ENCODE results near the gene LZTR1. TPM values are rescaled to one million over a fixed set of nuclear protein-coding genes. Genes with fewer than 3 reads are reported as not detected.

The LZTR1 gene
- total and polyA plus RNA-seq, 7 donors: 17.1 to 37.1 (median 27.2) TPM

DNA sequence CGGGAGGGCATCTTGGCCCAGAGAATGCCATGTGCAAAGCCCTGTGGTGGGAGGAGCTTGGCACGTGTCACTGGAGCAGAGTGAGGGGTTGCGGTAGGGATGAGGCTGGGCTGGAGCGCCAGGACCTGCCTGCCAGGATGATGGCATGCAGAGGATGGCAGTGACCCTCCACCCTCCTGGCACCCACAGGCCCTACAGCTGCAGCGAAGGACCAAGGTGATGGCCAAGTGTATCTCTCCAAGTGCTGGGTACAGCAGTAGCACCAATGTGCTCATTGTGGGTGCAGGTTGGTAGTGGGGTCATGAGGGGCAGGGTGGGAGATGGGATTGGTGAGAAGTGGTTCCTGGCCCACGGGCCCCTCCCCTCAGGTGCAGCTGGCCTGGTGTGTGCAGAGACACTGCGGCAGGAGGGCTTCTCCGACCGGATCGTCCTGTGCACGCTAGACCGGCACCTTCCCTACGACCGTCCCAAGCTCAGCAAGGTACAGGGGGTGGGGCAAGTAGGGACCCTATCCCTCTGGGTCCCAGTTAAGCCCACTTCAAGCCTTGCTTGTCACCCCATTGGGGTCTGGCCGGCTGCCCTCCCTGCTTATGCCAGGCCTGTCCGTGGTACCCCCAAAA lies 7.7 kb upstream of the LZTR1 start:
- intact Hi-C loops (cut with DNase I): no loop called here
- ATAC-seq (no peak), DNase-seq (no peak)
- 65 to 74% (median 66%) methylated on average over 15 to 16 of the region's 16 CpGs for WGBS, 3 donors
- H3K4me3 ChIP-seq: no peak overlapping the region
- H3K27ac ChIP-seq: no peak overlapping the region
- H3K4me1 ChIP-seq: peaks cover 1% of the 10 kb centered on the region
- no peaks in the 10 kb centered on the region for H3K27me3 ChIP-seq (ENCODE audit: insufficient read depth in 3 of 3, low read length in 2 of 3)
- H3K9me3 ChIP-seq: no peaks in the 10 kb centered on the region
- TF ChIP-seq, protein P1, sequence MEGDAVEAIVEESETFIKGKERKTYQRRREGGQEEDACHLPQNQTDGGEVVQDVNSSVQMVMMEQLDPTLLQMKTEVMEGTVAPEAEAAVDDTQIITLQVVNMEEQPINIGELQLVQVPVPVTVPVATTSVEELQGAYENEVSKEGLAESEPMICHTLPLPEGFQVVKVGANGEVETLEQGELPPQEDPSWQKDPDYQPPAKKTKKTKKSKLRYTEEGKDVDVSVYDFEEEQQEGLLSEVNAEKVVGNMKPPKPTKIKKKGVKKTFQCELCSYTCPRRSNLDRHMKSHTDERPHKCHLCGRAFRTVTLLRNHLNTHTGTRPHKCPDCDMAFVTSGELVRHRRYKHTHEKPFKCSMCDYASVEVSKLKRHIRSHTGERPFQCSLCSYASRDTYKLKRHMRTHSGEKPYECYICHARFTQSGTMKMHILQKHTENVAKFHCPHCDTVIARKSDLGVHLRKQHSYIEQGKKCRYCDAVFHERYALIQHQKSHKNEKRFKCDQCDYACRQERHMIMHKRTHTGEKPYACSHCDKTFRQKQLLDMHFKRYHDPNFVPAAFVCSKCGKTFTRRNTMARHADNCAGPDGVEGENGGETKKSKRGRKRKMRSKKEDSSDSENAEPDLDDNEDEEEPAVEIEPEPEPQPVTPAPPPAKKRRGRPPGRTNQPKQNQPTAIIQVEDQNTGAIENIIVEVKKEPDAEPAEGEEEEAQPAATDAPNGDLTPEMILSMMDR (IDR thresholded peaks at IDR 0.05): no peak
- H3K36me3 ChIP-seq (ENCODE audit: insufficient read depth in 1 of 2, low read depth in 1 of 2): no peaks in the 10 kb centered on the region

DNA sequence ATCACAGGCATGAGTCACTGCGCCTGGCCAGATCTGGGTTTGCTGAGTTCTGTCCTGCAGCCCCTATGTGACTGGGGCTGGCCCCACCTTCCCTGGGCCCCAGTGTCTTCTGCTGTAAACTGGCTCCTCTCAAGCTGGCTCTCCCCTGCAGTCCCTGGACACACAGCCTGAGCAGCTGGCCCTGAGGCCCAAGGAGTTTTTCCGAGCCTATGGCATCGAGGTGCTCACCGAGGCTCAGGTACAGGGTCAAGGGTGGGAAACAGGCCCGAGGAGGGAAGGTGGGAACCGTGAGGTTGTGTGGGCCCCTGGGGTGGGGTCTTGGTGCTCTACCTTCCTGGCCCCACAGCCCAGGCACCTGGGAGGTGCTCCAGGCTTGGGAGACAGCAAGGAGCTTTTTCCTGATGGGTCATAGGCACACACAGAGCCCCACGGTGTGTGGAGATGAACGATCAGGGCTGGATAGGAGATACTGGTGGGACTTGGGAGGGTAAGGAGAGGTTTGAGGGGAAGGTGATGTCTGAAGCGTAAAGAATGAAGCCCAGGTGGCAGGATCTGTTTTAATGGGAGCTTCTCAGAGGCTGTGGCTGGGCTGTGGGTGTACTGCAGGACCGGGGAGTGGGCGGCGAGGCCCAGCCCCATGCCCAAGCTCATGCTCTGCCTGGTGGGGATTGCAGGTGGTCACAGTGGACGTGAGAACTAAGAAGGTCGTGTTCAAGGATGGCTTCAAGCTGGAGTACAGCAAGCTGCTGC lies 6.4 kb upstream of the LZTR1 start:
- TF ChIP-seq, protein P1 (IDR thresholded peaks at IDR 0.05): no peak
- 80 to 86% (median 84%) methylated on average over 14 of the region's 14 CpGs for WGBS, 3 donors
- Histone ChIP-seq H3K27ac (no peak overlapping the region), H3K9me3 (no peaks in the 10 kb centered on the region), H3K36me3 (ENCODE audit: insufficient read depth in 1 of 2, low read depth in 1 of 2) (no peaks in the 10 kb centered on the region), H3K4me1 (peaks cover 13% of the 10 kb centered on the region), H3K4me3 (no peak overlapping the region), H3K27me3 (ENCODE audit: insufficient read depth in 3 of 3, low read length in 2 of 3) (no peaks in the 10 kb centered on the region)
- DNase-seq (no peak), ATAC-seq (no peak)
- intact Hi-C loops (cut with DNase I): no loop called here

DNA sequence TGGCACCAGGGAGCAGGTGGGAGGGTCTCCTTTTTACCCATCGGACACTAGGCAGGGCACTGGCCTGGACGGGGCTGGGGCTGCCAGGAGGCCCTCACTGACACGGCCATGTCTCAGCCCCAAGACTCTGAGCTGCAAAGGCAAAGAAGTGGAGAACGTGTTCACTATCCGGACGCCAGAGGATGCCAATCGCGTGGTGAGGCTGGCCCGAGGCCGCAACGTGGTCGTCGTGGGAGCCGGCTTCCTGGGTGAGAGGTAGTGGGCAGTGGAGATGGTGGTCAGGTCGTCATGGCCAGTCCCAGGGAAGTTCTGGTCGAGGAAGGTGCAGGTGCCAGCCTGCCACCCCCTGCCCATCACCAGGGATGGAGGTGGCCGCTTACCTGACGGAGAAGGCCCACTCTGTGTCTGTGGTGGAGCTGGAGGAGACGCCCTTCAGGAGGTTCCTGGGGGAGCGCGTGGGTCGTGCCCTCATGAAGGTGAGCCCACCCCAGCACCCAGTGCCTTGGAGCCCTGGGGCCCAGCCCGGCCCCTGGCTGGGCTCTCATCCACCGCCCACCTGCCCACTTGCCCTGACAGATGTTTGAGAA lies 5.7 kb upstream of the LZTR1 start:
- Histone ChIP-seq H3K27me3 (ENCODE audit: insufficient read depth in 3 of 3, low read length in 2 of 3) (no peaks in the 10 kb centered on the region), H3K36me3 (ENCODE audit: insufficient read depth in 1 of 2, low read depth in 1 of 2) (no peaks in the 10 kb centered on the region), H3K9me3 (no peaks in the 10 kb centered on the region), H3K4me1 (peaks cover 20% of the 10 kb centered on the region), H3K4me3 (no peak overlapping the region), H3K27ac (no peak overlapping the region)
- 77 to 84% (median 81%) methylated on average over 23 to 24 of the region's 24 CpGs for WGBS, 3 donors
- intact Hi-C loops (cut with DNase I): no loop called here
- DNase-seq: no peak
- no peak for ATAC-seq
- TF ChIP-seq, protein P1 (IDR thresholded peaks at IDR 0.05): no peak

DNA sequence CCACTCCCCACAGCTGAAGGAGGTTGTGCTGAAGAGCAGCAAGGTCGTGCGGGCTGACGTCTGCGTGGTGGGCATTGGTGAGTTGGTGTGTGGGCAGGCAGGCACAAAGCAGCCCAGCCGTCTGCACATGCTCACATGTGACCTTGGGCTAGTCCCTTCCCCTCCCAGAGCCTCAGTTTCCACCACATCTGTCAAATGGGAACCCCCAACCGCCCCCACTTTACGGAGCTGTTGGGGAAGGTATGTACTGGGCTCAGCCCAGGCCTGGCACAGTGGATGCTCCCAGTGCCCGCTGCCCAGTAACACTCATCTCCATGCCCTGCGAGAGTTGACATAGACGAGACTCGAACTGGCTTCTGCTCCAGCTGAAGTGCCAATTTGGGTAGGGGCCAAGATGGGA lies 5.1 kb upstream of the LZTR1 start:
- H3K4me3 ChIP-seq: no peak overlapping the region
- no peak overlapping the region for H3K27ac ChIP-seq
- WGBS, 3 donors: 72 to 81% (median 79%) methylated on average over 11 of the region's 11 CpGs
- H3K36me3 ChIP-seq (ENCODE audit: insufficient read depth in 1 of 2, low read depth in 1 of 2): no peaks in the 10 kb centered on the region
- TF ChIP-seq, protein P1 (IDR thresholded peaks at IDR 0.05): no peak
- ATAC-seq (no peak), DNase-seq (no peak)
- intact Hi-C loops (cut with DNase I): no loop called here
- no peaks in the 10 kb centered on the region for H3K9me3 ChIP-seq
- peaks cover 20% of the 10 kb centered on the region for H3K4me1 ChIP-seq
- no peaks in the 10 kb centered on the region for H3K27me3 ChIP-seq (ENCODE audit: insufficient read depth in 3 of 3, low read length in 2 of 3)
